Right lobe of liver (tissue), 6 donors: ENCODE measurements around the gene CYP46A1. TPM values are rescaled to one million over a fixed set of nuclear protein-coding genes. Genes with fewer than 3 reads are reported as not detected.

ENCODE experiments used
- ATAC-seq, 4 donors: fragments of 200-7000 bp; cut with Tn5 transposase; one replicate each; pipeline ENCODE4 v1.9.1; 2020; ENCODE audit warnings: mild to moderate bottlenecking in 4 of 4, moderate library complexity in 4 of 4
- DNase-seq, 3 donors: peaks; one replicate each; pipeline ENCODE4 v3.0.0-alpha.2; 2020
- H3K27ac ChIP-seq, 3 donors: fragments of 200-600 bp; one replicate each; pipeline ENCODE4 v1.8.0; 2022
- H3K27me3 ChIP-seq, 2 donors: fragments of 200-600 bp; one replicate each; pipeline ENCODE4 v1.8.0; 2022
- H3K36me3 ChIP-seq, 4 donors: fragments of 200-600 bp; sonication (generic) in 1 of 4; one replicate each; pipeline versions ENCODE4 v1.5.1 to v1.8.0; 2017 to 2022; ENCODE audit warnings: control low read depth in 1 of 4
- H3K4me1 ChIP-seq, 4 donors: fragments of 200-600 bp; sonication (generic) in 1 of 4; one replicate each; pipeline versions ENCODE4 v1.5.1 to v1.8.0; 2017 to 2022; ENCODE audit warnings: control low read depth in 1 of 4
- H3K4me3 ChIP-seq, 3 donors: fragments of 200-600 bp; one replicate each; pipeline ENCODE4 v1.8.0; 2022
- H3K9me3 ChIP-seq, 4 donors: fragments of 200-600 bp; sonication (generic) in 1 of 4; one replicate each; pipeline versions ENCODE4 v1.5.1 to v1.8.0; 2017 to 2022; ENCODE audit warnings: control low read depth in 1 of 4
- CTCF ChIP-seq, 4 donors: fragments of 200-600 bp in 3 of 4; fragments of 450-650 bp in 1 of 4; IDR thresholded peaks; one replicate each; pipeline versions ENCODE4 v1.5.1 to v1.8.0; 2016 to 2022; ENCODE audit warnings: antibody characterized with exemption in 4 of 4, mild to moderate bottlenecking in 2 of 4
- POLR2A ChIP-seq: fragments of 450-650 bp; IDR thresholded peaks from one replicate; pipeline ENCODE4 v1.6.1; 2017; ENCODE audit warnings: antibody characterized with exemption, mild to moderate bottlenecking
- WGBS: methylation state at CpG from one replicate; pipeline ENCODE4 v1.1.6; 2018; ENCODE audit warnings: low coverage, low lambda C conversion rate; ENCODE audit not compliant: insufficient coverage; ENCODE audit errors: missing lambda C conversion rate; 5-methylcytosine and 5-hydroxymethylcytosine counted together
- intact Hi-C, 2 donors: fragments of 100-400 bp; cut with DNase I; formaldehyde crosslinking; loops; one replicate each; pipeline versions ENCODE4 v1.11.2 to v1.14.1; 2022
- total RNA-seq, 6 experiments: library from RNA; depleted of rRNA in 2 of 6; stranded (reverse); fragments of >200 nt in 2 of 6; fragmentation: NEBNext Ultra II Directional in 3 of 6; extraction: Animal tissue kit (Norgen Biotek cat#: 25700) in 3 of 6; gene quantifications; one replicate each; pipeline versions ENCODE4 v1.1.0 to v1.2.4, GENCODE V29; 2016 to 2023
- donor health status: DM: no; HTN: yes; CAD: no.
- donor health status: DM: no; HTN: no; CAD: no.
- donor health status: DM: no; HTN: no; CAD: no.
- donor health status: DM: no; HTN: yes; CAD: no.
- donor health status: DM: no; HTN: yes; CAD: no.

The CYP46A1 gene
- total RNA-seq, 6 experiments from 2014 or later: 0.06 to 1.6 (median 0.42) TPM; not detected in 1

- intact Hi-C loops: no loop called here
- H3K27me3 ChIP-seq: no peaks in the 10 kb centered on the region
- H3K27ac ChIP-seq: no peak overlapping the region
- H3K9me3 ChIP-seq: no peaks in the 10 kb centered on the region
- H3K4me3 ChIP-seq: no peak overlapping the region
- DNase-seq: peak; percentile 81 to 91 (median 87)
- 36% methylated on average over 9 of the region's 21 CpGs for WGBS
- peaks cover 0 to 14% (median 3%) of the 10 kb centered on the region in 4 donors for H3K4me1 ChIP-seq
- TF ChIP-seq POLR2A: no peak
- TF ChIP-seq CTCF (IDR thresholded peaks at IDR 0.05): no peak
- H3K36me3 ChIP-seq: no peaks in the 10 kb centered on the region
- peak; percentile 87 to 96 (median 94) for ATAC-seq
These were observed 71.8 kb downstream of the CYP46A1 start for GRCh38 chr14:99755629-99756603.

GRCh38 chr14:99756796-99757195, 72.7 kb downstream of the CYP46A1 start:
- intact Hi-C loops: no loop called here
- peaks cover 0 to 14% (median 3%) of the 10 kb centered on the region in 4 donors for H3K4me1 ChIP-seq
- peak in 2 of 3 donors; percentile 8 to 45 for DNase-seq
- H3K27ac ChIP-seq: no peak overlapping the region
- H3K36me3 ChIP-seq: no peaks in the 10 kb centered on the region
- WGBS: 86% methylated on average over 12 of the region's 21 CpGs
- ATAC-seq: no peak
- no peak for TF ChIP-seq POLR2A
- no peak for TF ChIP-seq CTCF (IDR thresholded peaks at IDR 0.05)
- no peak overlapping the region for H3K4me3 ChIP-seq
- H3K27me3 ChIP-seq: no peaks in the 10 kb centered on the region
- no peaks in the 10 kb centered on the region for H3K9me3 ChIP-seq

- H3K4me3 ChIP-seq: no peak overlapping the region
- peak in 2 of 3 donors; percentile 8 to 17 for DNase-seq
- WGBS: 63% methylated on average over 9 of the region's 12 CpGs
- H3K27ac ChIP-seq: no peak overlapping the region
- H3K36me3 ChIP-seq: no peaks in the 10 kb centered on the region
- no peak for ATAC-seq
- intact Hi-C loops: no loop called here
- TF ChIP-seq CTCF (IDR thresholded peaks at IDR 0.05) (no peak), POLR2A (no peak)
- H3K27me3 ChIP-seq: no peaks in the 10 kb centered on the region
- no peaks in the 10 kb centered on the region for H3K9me3 ChIP-seq
- H3K4me1 ChIP-seq: peaks cover 0 to 14% (median 3%) of the 10 kb centered on the region in 4 donors
These were observed 73.4 kb downstream of the CYP46A1 start for GRCh38 chr14:99757331-99758070.

- H3K9me3 ChIP-seq: no peaks in the 10 kb centered on the region
- no peak for ATAC-seq
- H3K27ac ChIP-seq: no peak overlapping the region
- intact Hi-C loops: no loop called here
- no peaks in the 10 kb centered on the region for H3K36me3 ChIP-seq
- WGBS: 83% methylated on average over 2 of the region's 11 CpGs
- TF ChIP-seq CTCF (IDR thresholded peaks at IDR 0.05) (no peak), POLR2A (no peak)
- DNase-seq: peak in 1 of 3 donors; percentile 12
- no peaks in the 10 kb centered on the region for H3K27me3 ChIP-seq
- no peak overlapping the region for H3K4me3 ChIP-seq
- peaks cover 0 to 10% (median 3%) of the 10 kb centered on the region in 4 donors for H3K4me1 ChIP-seq
These were observed 74.2 kb downstream of the CYP46A1 start for GRCh38 chr14:99758121-99758821.
